PC-3 (cell line): ENCODE data around the gene MYH10. TPM values are rescaled to one million over a fixed set of nuclear protein-coding genes. Genes with fewer than 3 reads are reported as not detected.

Source experiments
- ATAC-seq: fragments of 200-7000 bp; cut with Tn5 transposase; 2 replicates; pipeline ENCODE4 v1.9.1; 2020; ENCODE audit warnings: mild to moderate bottlenecking, moderate library complexity
- BruUV-seq: library from RNA; stranded (reverse); fragments of 400-500 nt; replicated peaks from 2 replicates; lab custom pipeline; 2021; lab: Mats Ljungman, UMichigan
- CTCF ChIA-PET: fragments of 300-600 bp; sonication (Branson Sonifier 250); formaldehyde crosslinking; loops from one replicate; lab custom pipeline; 2022; ENCODE audit warnings: antibody characterized with exemption; lab: Charles Lee
- POLR2A ChIA-PET: fragments of 300-600 bp; sonication (Branson Sonifier 250); formaldehyde crosslinking; loops from one replicate; lab custom pipeline; 2022; ENCODE audit warnings: antibody characterized with exemption; ENCODE audit not compliant: unreplicated experiment; lab: Charles Lee
- DNase-seq: peaks from one replicate; pipeline ENCODE4 v3.0.0-alpha.2; 2015
- H2AFZ ChIP-seq: fragments of 300-600 bp; sonication (generic); 2 replicates; pipeline ENCODE4 v1.6.0; 2016; ENCODE audit warnings: antibody characterized with exemption, low read length
- H3F3A ChIP-seq: fragments of 300-600 bp; sonication (generic); one replicate; pipeline ENCODE4 v1.6.0; 2017; ENCODE audit warnings: antibody characterized with exemption, low read length, control low read depth, mild to moderate bottlenecking; ENCODE audit not compliant: unreplicated experiment
- H3K27ac ChIP-seq: fragments of 300-600 bp; sonication (generic); 2 replicates; pipeline ENCODE4 v1.5.1; 2016; ENCODE audit warnings: mild to moderate bottlenecking, low read length
- H3K27me3 ChIP-seq: fragments of 300-600 bp; sonication (generic); 2 replicates; pipeline ENCODE4 v1.6.1; 2016; ENCODE audit warnings: low read length, mixed read lengths
- H3K36me3 ChIP-seq: fragments of 300-600 bp; sonication (generic); 2 replicates; pipeline ENCODE4 v1.6.1; 2016; ENCODE audit warnings: low read depth, mixed run types, low read length, mixed read lengths
- H3K4me1 ChIP-seq: fragments of 300-600 bp; sonication (generic); 2 replicates; pipeline ENCODE4 v1.5.1; 2016; ENCODE audit warnings: low read length; ENCODE audit not compliant: insufficient read depth
- H3K4me2 ChIP-seq: fragments of 300-600 bp; sonication (generic); 2 replicates; pipeline ENCODE4 v1.6.0; 2016; ENCODE audit warnings: low read length
- H3K4me3 ChIP-seq: fragments of 300-600 bp; sonication (generic); 2 replicates; pipeline ENCODE4 v1.5.1; 2016; ENCODE audit warnings: mild to moderate bottlenecking, low read length, mixed read lengths
- H3K79me2 ChIP-seq: fragments of 300-600 bp; sonication (generic); 2 replicates; pipeline ENCODE4 v1.6.1; 2017; ENCODE audit warnings: low read length, mixed read lengths
- H3K9ac ChIP-seq: fragments of 300-600 bp; sonication (generic); 2 replicates; pipeline ENCODE4 v1.6.0; 2016; ENCODE audit warnings: mild to moderate bottlenecking, low read length
- H3K9me2 ChIP-seq: fragments of 300-600 bp; sonication (generic); replicated peaks from 2 replicates; pipeline ENCODE4 v1.6.1; 2016; ENCODE audit warnings: mixed run types, low read length, mixed read lengths
- H3K9me3 ChIP-seq: fragments of 300-600 bp; sonication (generic); 2 replicates; pipeline ENCODE4 v1.6.1; 2016; ENCODE audit warnings: low read length, mixed read lengths
- H4K20me1 ChIP-seq: fragments of 300-600 bp; sonication (generic); 2 replicates; pipeline ENCODE4 v1.6.1; 2016; ENCODE audit warnings: low read length, mixed read lengths
- CTCF ChIP-seq: fragments of 300-600 bp; sonication (generic); conservative IDR thresholded peaks from 2 replicates; pipeline ENCODE4 v1.5.1; 2017; ENCODE audit warnings: antibody characterized with exemption, low read depth, mild to moderate bottlenecking, low read length
- EZH2 ChIP-seq: fragments of 300-600 bp; sonication (generic); IDR thresholded peaks from one replicate; pipeline ENCODE4 v1.6.1; 2017; ENCODE audit warnings: antibody characterized with exemption, mild to moderate bottlenecking, low read length; ENCODE audit not compliant: unreplicated experiment
- EZH2phosphoT487 ChIP-seq: fragments of 300-600 bp; sonication (generic); IDR thresholded peaks from 2 replicates; pipeline ENCODE4 v1.6.1; 2018; ENCODE audit warnings: mild to moderate bottlenecking, antibody characterized with exemption, low read length, borderline replicate concordance
- intact Hi-C: fragments of 100-400 bp; cut with micrococcal nuclease; formaldehyde crosslinking; loops from 2 replicates; pipeline ENCODE4 v1.9.0; 2023
- total RNA-seq: library from RNA; depleted of rRNA; stranded (reverse); fragments of >200 nt; gene quantifications from 2 replicates; pipeline ENCODE4 v1.2.3, GENCODE V29; 2014; rRNA removed

MYH10 gene
- total RNA-seq, 1 experiment from 2014 or later: 44.6 TPM

- no peaks in the 10 kb centered on the region for H4K20me1 ChIP-seq
- H3K27ac ChIP-seq: no peak overlapping the region
- intact Hi-C loops: no loop called here
- BruUV-seq: no TSS peak
- ATAC-seq (no peak), DNase-seq (no peak)
- H3K4me1 ChIP-seq: 0 out of 2 replicates have a peak, but pooled peaks cover 5% of the 10 kb centered on the region
- ChIA-PET POLR2A (no interaction called here), CTCF (no interaction called here)
- no peak overlapping the region for H2AFZ ChIP-seq
- no peaks in the 10 kb centered on the region for H3K9me2 ChIP-seq
- H3K36me3 ChIP-seq: no peaks in the 10 kb centered on the region
- no peak overlapping the region for H3K4me2 ChIP-seq
- H3K4me3 ChIP-seq: no peak overlapping the region
- H3K79me2 ChIP-seq: no peaks in the 10 kb centered on the region
- no peak overlapping the region for H3K9ac ChIP-seq
- no peaks in the 10 kb centered on the region for H3F3A ChIP-seq
- no peaks in the 10 kb centered on the region for H3K27me3 ChIP-seq
- H3K9me3 ChIP-seq: no peaks in the 10 kb centered on the region
- TF ChIP-seq EZH2phosphoT487: no peak
- TF ChIP-seq EZH2: no peak
- TF ChIP-seq CTCF: no peak
Measured at GRCh38 chr17:8426802-8427201, 203.7 kb downstream of the MYH10 start.

GRCh38 chr17:8426094-8426720, 204.3 kb downstream of the MYH10 start:
- TF ChIP-seq CTCF (no peak), EZH2phosphoT487 (no peak), EZH2 (no peak)
- H3K9me3 ChIP-seq: no peaks in the 10 kb centered on the region
- ChIA-PET CTCF (no interaction called here), POLR2A (interaction anchor here (0.7 kb wide), 1 partner anchor 9 kb away, joined by 3 read pairs; no protein-coding TSS in a partner anchor)
- no peak overlapping the region for H2AFZ ChIP-seq
- no TSS peak for BruUV-seq
- no peaks in the 10 kb centered on the region for H3F3A ChIP-seq
- H3K4me2 ChIP-seq: no peak overlapping the region
- intact Hi-C loops: no loop called here
- DNase-seq (no peak), ATAC-seq (no peak)
- H3K27me3 ChIP-seq: no peaks in the 10 kb centered on the region
- no peaks in the 10 kb centered on the region for H3K36me3 ChIP-seq
- no peak overlapping the region for H3K4me3 ChIP-seq
- no peak overlapping the region for H3K9ac ChIP-seq
- H3K79me2 ChIP-seq: no peaks in the 10 kb centered on the region
- H3K27ac ChIP-seq: no peak overlapping the region
- no peaks in the 10 kb centered on the region for H3K9me2 ChIP-seq
- no peaks in the 10 kb centered on the region for H4K20me1 ChIP-seq
- H3K4me1 ChIP-seq: 0 out of 2 replicates have a peak, but pooled peaks cover 5% of the 10 kb centered on the region

Other genes starting within 250 kb of the MYH10 start
- 1,030 and 1,369 TPM in 2 replicates for gene RPL26, start 247.5 kb downstream of the MYH10 start, total RNA-seq
- gene RNF222, start 232.9 kb downstream of the MYH10 start, total RNA-seq: 0.07 TPM in 1 of 2 replicates, not detected in the other
- 32.7 and 46.7 TPM in 2 replicates for gene NDEL1, start 194.8 kb downstream of the MYH10 start, total RNA-seq
- not detected in 2 replicates for gene CCDC42, start 114.1 kb upstream of the MYH10 start, total RNA-seq
- gene SPDYE4, start 127.8 kb upstream of the MYH10 start, total RNA-seq: not detected in 2 replicates
- 0.07 TPM in 1 of 2 replicates, not detected in the other for gene MFSD6L, start 168.6 kb upstream of the MYH10 start, total RNA-seq
- not detected in 2 replicates for gene PIK3R6, start 236.9 kb upstream of the MYH10 start, total RNA-seq